D341Med (cell line): ENCODE data around the gene HARS2.
"Not testable (repeated sequence)": the region's sequence is repeated elsewhere in the genome, so short reads cannot be mapped to it uniquely, and the experiment has no call there.

Source experiments
- DNase-seq: peaks from one replicate; pipeline ENCODE4 v3.0.0; 2012; ENCODE audit warnings: low spot score

Gene HARS2

GRCh38 chr5:140690941-140691924 lies at the start of gene HARS2, which contains the start of gene HARS1:
TSS of gene HARS2 (plus strand) at chr5:140691455. CDS start at chr5:140691649, 194 bp downstream.
TSS of gene HARS1 (minus strand) at chr5:140691370. CDS start at chr5:140691304, 66 bp downstream.
- peak; percentile 92 for DNase-seq

GRCh38 chr5:140641716-140642115 lies 49.5 kb upstream of the HARS2 start:
- DNase-seq: no peak

GRCh38 chr5:140642718-140643117 lies 48.5 kb upstream of the HARS2 start:
- DNase-seq: no peak

DNA sequence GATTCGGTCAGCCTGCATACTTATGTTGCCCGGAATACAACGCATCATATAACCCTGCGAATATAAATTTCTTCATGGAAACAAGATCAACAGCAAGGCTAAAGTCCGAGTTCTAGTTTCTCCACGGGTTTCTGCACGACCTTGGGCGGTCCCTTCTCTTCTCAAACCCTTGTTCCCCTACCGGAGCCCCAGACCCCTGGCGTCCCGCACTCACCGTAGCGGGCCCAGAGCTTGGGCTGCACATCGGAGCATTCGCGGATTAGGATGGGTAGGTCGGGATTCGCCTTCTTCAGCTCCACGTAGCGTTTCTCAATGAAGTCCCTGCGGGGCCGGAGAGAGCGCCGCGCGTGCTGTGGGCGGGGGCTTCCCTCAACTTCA lies 44.2 kb upstream of the HARS2 start:
- DNase-seq: no peak

DNA sequence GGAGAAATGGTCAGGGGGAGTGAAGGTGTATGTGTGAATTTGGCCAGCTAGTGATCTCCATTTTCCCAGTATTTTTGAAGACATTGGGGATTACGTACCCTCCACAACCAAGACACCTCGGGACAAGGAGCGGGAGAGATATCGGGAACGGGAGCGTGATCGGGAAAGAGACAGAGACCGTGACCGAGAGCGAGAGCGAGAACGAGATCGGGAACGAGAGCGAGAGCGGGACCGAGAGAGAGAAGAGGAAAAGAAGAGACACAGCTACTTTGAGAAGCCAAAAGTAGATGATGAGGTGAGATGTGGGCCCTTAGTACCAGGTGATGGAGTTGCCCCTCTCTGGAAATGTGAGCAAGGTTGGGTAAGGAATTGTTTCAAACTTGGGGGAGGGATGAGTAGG lies 32.4 kb upstream of the HARS2 start:
- no peak for DNase-seq

DNA sequence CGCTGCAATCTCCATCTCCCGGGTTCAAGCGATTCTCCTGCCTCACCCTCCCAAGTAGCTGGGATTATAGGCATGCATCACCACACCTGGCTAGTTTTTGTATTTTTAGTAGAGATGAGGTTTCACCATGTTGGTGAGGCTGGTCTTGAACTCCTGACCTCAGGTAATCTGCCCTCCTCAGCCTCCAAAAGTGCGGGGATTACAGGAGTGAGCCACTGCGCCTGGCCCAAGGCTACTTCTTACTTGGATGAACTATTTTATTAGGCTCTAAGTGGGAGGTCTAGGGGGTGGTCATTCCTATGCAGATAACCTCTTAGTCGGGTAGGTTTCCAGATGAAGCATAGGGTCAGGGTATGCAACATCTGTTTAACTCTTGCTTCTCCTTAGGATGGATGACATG lies 30.9 kb upstream of the HARS2 start:
- not testable (repeated sequence) for DNase-seq

- DNase-seq: no peak
These were observed 27.3 kb upstream of the HARS2 start for GRCh38 chr5:140664030-140664358.

GRCh38 chr5:140664359-140665119 lies 26.7 kb upstream of the HARS2 start, which contains the start of gene WDR55:
TSS of gene WDR55 (plus strand) at chr5:140664904. CDS start at chr5:140664913, 9 bp downstream.
- DNase-seq: peak; percentile 94

GRCh38 chr5:140671035-140671434 lies 20.2 kb upstream of the HARS2 start:
- DNase-seq: not testable (repeated sequence)

DNA sequence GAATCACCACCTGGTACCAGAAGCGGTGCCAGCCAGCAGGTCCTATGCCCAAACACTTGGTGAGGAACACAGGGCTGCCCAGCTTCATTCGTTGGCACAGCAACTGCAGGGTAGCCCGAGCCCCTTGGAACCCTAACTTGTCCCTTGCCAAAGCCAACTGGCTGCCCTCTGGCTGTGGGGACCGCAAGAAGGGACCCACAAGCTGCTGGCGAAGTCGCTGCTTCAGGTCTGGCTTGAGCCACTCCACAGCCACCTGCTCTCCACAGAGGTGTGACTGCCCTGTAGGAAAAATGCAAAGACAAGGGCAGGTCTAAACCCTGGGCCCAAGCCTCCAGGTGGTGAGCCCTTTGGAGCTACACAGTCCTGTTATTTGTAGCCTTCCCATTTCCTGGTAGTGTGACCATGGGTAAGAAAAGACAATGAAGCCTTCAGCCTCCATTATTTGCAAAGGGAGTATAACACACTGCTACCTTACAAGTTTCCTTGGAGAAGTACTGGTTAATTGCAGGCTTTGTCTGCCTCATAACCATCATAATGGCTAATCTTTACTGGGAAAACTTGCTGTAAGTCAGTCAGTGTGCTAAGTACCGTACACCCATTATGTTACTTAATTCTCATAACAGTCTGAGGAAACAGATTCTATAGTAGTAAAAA lies 19.7 kb upstream of the HARS2 start:
- DNase-seq: no peak

DNA sequence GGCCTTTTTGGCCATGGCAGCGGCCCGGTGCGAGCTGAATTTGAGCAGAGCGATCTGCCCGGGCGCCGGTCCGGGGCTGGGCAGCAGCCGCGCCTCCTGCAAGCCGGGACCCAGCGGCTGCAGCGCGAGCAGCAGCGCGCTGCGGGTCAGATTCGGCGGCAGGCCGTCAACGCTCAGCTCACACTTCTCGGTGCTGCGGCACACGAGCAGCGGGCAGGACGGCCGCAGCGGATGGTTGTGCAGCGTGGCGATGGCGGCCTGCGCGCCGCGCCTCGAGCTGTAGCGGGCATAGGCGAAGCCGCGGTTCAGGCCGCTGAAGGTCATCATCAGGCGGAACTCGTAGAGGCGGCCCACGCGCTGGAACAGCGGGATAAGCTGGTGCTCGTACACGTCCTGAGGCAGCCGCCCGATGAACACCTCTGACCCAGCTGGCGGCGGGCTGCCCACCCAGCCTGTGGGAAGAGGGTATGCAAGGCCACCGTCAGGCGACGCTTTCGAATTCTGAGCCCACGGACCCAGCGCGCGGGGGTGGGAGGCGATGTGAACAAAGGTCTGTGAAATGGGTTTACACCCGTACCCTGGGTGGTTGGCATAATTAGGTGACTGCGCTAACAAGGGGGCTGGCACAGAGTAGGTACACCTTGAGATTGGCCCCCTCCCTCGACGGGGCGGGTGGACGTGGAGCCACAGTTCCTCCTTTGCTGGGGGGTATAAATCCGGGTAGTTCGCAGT lies 18.6 kb upstream of the HARS2 start:
- DNase-seq: no peak

- no peak for DNase-seq
These were observed 17.9 kb upstream of the HARS2 start, which contains the start of gene DND1 for GRCh38 chr5:140673187-140673976. TSS of gene DND1 (minus strand) at chr5:140673576. CDS start at chr5:140673542, 34 bp downstream.

DNA sequence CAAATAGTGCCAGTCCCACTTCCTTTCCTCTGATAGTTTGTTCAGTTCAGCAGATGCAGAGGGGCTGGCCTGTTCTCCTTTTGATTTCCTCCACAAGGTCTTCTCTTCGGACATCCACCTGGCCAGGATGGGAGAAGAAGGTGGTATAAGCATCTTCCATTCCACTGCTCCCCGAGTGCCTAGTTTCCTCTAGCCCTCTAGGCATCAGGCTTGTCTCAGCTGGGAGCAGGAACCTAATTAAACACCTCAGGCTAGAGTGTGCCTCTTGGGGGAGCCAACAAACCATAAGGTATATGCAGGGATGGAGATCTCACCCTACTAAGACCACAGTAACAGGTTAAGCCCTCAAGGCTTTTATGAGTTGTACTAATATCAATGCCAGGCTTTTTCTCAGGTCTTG lies 17.0 kb upstream of the HARS2 start:
- no peak for DNase-seq

- no peak for DNase-seq
These were observed 16.6 kb upstream of the HARS2 start for GRCh38 chr5:140674629-140675028.

DNA sequence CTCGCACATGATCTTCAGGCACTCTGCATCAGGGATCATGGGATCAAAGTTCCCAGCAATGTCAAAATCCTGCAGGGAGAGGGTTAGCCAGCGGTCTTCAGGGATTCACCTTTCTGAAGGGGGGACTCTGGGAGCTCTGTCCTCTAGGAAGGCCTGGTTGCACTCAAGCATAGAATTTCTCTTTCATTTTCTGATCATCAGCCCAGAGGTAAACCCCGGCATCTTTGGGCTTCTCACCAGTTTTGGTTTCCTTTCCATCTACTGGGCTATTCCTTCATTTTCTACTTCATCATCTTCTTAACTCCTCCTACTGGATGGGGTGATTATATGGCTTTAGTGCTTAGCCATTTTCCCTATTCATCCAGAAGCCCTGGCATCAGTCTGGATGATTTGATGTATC lies 13.3 kb upstream of the HARS2 start:
- DNase-seq: no peak

DNA sequence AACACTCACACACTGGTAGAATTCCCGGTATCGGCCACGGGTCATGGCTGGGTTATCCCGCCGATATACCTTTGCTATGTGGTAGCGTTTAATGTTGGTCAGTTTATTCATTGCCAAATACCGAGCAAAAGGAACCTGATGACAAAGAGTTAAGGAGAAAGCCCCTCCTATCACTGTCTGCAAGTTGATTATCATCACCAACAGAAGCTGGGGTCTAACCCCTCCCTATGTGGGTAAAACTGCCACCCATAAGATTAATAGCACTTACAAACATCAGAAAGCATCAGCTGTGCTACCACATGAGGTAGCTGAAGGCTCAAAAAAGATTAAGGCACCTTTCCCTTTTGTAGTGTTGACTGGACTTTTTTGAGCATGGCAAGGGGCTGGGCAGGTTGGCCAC lies 12.3 kb upstream of the HARS2 start:
- no peak for DNase-seq

DNA sequence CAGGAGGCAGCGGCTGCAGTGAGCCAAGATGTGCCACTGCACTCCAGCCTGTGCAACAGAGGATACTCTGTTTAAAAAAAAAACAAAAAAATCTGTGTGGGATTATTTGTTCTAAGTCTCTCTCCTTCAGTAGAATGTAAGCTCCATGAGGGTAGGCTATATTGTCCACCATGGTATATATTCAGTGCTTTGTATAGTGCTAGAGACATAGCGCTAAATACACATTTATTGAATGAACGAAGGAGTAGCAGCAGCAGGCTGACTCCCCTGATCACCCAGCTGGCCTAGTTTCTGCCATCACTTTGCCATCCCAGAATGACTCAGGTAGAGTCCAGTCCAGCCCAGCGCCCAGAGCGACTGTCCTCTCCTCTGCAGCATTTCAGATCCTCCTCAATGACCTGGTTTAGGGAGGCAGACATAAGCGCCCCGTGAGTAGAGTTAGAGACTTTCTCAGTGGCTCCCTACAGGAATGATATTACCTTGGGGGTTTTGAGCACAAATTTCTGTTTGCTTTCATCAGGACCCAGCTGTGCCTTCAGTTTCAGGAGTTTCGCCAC lies 801 bp upstream of the HARS2 start:
- DNase-seq: no peak

DNA sequence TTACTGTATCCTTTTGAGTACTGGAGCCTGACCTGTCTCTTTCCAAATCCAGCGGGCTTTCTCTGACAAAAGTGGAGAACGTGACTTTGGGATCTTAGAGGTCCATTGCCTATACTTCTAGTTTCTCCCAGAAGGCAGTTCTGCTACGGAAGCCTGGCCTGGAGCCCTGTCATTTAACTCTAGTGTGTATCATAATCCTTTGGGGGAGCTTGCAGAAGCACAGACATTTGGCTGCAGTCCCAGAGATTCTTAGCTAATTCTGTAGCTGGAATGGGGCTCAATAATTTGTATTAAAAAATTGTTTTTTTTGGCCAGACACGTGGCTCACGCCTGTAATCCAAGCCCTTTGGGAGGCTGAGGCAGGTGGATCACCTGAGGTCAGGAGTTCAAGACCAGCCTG lies 3.0 kb downstream of the HARS2 start:
- DNase-seq: peak; percentile 70

GRCh38 chr5:140696891-140697492 lies 5.7 kb downstream of the HARS2 start:
- DNase-seq: no peak
